ENCODE measurements around the gene OR10G2.

The OR10G2 gene, protein sequence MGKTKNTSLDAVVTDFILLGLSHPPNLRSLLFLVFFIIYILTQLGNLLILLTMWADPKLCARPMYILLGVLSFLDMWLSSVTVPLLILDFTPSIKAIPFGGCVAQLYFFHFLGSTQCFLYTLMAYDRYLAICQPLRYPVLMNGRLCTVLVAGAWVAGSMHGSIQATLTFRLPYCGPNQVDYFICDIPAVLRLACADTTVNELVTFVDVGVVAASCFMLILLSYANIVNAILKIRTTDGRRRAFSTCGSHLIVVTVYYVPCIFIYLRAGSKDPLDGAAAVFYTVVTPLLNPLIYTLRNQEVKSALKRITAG

DNA sequence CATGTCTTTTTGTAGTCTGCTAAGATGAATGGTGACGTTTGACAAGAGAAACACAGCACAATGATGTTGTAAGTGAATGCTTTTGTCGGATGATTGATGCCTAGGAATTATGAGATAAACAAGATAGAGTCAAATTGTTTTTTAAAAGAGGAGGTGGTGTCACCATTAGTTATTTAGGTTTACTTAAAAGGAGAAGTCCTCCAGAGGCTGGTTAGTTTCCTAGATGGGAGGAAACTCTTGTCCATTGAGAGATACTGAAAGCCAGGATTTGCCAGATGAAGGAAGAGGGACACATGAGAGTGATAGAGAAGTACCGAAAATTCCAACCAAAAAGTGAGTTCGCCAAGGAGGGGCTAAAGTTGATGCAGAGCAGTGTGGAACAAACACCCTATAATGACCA lies at the start of gene OR10G2:
Gene OR10G2 (minus strand): TSS at position 101 of the 400 bp plus-strand sequence. CDS start 98 bp downstream, at position 3.
- TF ChIP-seq CTCF (conservative IDR thresholded peaks at IDR 0.05; ENCODE audit: low read depth, low read length), result no peak
- H3K4me3 ChIP-seq (ENCODE audit: low read length), result no peak within 1 kb of the TSS
- DNase-seq (ENCODE audit: low read depth), result no peak

DNA sequence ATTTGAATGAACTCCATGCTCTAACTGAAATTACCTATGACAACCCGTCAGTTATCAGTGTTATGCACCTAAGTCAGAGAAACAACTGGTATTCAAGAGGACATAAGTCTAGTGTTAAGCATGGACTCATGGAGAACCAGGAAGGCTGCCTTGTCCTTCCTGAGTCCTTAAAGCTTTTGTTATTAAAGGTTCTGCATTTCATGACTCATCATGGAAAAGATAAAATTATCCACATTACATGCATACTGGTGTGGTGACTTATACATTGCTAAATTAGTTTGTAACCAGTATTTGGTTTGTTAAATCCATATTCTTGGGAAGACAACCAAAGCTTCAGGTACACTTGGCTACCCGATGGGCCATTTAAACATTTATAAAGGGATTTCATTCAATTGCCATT lies 45.3 kb upstream of the OR10G2 start:
- no peak overlapping the region for H3K4me3 ChIP-seq (ENCODE audit: low read length)
- TF ChIP-seq CTCF (conservative IDR thresholded peaks at IDR 0.05; ENCODE audit: low read depth, low read length), result no peak
- peak; percentile 11 for DNase-seq (ENCODE audit: low read depth)

DNA sequence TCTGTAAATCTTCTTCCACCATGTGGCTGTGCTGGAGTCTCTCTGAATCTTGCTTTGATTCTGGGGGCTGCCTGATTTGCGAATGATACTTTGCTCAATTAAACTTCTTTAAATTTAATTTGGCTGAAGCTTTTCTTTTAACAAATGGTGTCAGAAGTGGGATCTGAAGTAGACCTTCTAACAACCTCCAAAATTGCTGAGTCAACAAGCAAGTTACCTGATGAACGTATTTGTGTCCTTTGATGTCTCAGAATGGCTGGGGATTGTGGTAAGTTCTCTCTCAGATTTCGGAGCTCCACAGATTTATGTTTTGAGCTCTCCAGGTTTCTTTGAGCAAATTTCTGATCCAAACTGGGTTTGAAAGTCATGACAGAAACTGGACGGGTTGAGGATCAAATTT lies 40.8 kb upstream of the OR10G2 start:
- DNase-seq (ENCODE audit: low read depth), result no peak
- no peak for TF ChIP-seq CTCF (conservative IDR thresholded peaks at IDR 0.05; ENCODE audit: low read depth, low read length)
- no peak overlapping the region for H3K4me3 ChIP-seq (ENCODE audit: low read length)

- H3K4me3 ChIP-seq (ENCODE audit: low read length), result no peak within 1 kb of the TSS
- no peak for TF ChIP-seq CTCF (conservative IDR thresholded peaks at IDR 0.05; ENCODE audit: low read depth, low read length)
- no peak for DNase-seq (ENCODE audit: low read depth)
Measured at GRCh38 chr14:21673718-21674117, 39.0 kb upstream of the OR10G2 start, which contains the start of gene OR4E1. TSS of gene OR4E1 (minus strand) at chr14:21673818. CDS start at chr14:21670935, 2,883 bp downstream.

DNA sequence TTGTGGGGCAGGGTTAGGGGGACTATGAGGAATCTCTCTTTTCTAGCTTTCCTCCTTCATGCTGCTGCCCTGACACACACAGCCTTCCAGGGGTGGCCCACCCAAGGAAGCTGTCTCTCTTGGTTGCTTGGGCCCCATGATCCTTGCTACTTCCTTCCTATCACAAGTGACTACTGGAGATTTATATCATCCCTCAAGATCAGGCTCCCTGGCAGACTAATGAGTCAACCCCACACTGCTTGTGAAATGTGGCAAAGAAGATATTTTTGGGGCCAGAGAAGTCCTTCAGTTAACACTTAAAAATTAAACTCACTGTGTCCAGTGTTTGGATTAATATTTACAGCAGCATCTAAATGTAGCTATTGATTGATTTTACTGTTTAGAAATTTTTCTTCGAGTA lies 37.4 kb upstream of the OR10G2 start:
- no peak for TF ChIP-seq CTCF (conservative IDR thresholded peaks at IDR 0.05; ENCODE audit: low read depth, low read length)
- H3K4me3 ChIP-seq (ENCODE audit: low read length), result no peak overlapping the region
- no peak for DNase-seq (ENCODE audit: low read depth)

GRCh38 chr14:21671371-21671770 lies 36.6 kb upstream of the OR10G2 start:
- no peak for DNase-seq (ENCODE audit: low read depth)
- H3K4me3 ChIP-seq (ENCODE audit: low read length), result no peak overlapping the region
- no peak for TF ChIP-seq CTCF (conservative IDR thresholded peaks at IDR 0.05; ENCODE audit: low read depth, low read length)

DNA sequence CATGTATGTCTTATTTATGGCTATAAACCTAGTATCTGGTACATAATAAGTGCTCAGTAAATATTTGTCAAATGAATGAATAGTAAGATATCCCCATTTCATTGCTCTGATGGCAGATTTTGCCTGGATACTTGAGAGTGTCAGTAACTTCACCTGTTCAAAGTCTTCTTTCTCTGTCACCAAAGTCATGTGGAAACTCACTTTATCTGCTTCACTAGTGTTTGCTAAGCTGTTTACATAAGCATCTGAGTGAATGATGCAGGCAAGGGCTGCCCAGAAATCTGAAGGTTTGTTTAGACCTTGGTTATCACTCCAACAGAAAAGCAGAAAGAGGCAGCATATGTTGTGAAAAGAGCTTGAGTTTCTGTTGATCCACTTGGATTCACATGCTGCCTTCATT lies 34.5 kb upstream of the OR10G2 start:
- no peak for TF ChIP-seq CTCF (conservative IDR thresholded peaks at IDR 0.05; ENCODE audit: low read depth, low read length)
- H3K4me3 ChIP-seq (ENCODE audit: low read length), result no peak overlapping the region
- DNase-seq (ENCODE audit: low read depth), result no peak
